GM10847 (cell line): ENCODE results near the gene TNK2.

Experiments
- POLR2A ChIP-seq: IDR thresholded peaks from 2 replicates; pipeline ENCODE4 v1.6.1; 2011; ENCODE audit not compliant: insufficient read length; ENCODE audit errors: extremely low read depth

The TNK2 gene

DNA sequence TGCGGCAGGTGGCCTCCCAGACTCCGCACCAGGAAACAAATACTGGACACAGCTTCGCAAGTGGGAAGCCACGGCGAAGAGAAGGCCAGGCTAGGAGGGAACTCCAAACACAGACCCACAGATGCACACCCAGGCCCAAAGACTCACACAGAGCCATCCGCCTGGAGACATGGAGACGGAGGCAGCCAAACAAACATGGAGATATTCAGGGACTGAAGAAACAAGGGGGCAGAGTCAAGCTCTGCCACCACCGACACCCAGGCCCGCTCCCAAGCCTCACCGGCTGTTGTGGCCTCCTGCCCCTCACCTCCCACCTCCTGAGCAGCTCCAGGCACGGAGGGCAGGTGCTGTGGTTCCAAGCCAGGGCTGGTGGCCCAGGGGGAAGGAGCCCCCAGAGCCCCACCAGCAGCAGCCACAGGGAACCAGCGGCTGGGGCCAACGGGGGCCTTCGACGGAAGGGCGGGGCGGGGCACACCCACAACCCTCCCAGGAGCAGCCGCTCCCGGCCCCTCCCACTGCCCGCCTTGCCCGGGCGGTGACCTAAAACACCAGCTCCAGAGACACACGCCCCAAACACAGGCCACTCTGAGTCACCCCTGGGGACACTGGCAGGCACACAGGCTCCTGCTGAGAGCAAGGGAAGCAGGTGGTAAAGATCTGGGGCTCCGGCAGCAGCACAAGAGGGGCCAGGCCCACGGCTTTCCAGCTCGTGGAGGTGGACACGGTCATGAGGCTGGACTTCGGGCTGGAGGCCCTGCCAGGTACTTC, 31.9 kb downstream of the TNK2 start:
- TF ChIP-seq POLR2A = no peak

DNA sequence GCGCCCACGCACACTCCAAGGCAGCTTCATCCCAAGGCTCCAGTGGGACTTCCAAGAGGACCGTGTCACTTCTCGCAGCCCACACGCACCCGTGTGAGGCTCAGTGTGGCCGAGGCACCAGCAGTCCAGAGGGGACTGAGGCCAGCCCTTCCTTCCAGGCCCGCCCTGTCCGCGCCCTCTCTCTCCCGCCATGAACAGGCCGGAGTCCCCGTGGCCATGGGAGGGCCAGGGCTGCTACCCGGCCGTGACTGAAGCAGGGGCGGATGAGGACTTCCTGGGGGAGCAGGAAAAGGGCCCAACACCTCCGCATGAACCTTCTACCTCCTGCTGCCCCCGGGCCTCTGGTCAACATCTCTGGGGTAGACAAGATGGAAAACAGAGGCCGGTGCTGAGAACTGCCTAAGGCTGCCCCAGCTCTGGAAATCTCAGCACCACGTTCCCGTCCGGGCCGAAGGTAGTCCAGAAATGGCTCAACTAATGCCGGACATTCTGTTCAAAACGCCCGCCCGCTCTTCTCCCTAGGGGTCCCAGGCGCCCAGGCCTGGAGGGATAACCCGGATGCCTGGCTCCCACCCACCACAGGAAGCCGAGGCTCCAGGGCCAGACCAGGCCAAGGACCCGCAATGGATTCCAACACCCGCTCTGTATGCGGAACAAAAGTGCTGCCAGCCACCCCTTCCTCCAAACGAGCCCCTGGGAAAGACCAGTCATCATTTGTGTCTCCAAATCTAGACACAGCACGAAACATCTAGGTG, 32.7 kb downstream of the TNK2 start:
- TF ChIP-seq POLR2A = no peak

DNA sequence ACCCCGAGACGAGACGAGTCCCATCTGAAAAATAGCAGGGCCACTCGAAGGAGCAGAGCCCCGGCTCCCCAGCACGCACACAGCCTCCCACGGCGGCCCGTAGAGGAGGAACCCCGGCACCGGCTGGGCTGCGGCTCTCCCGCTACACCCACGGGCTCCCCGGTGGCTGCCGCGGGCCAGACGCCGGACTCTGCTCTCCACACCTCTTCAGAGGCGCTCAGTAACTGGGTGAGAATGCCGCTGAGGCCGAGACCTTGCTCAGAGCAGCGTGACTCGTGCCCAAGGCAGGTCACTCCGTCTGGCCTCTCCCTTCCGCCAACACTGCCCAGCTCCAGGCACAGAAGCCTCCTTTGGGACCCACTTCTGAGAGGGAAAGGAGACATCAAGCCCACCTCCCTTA, 34.4 kb downstream of the TNK2 start:
- TF ChIP-seq POLR2A = no peak

DNA sequence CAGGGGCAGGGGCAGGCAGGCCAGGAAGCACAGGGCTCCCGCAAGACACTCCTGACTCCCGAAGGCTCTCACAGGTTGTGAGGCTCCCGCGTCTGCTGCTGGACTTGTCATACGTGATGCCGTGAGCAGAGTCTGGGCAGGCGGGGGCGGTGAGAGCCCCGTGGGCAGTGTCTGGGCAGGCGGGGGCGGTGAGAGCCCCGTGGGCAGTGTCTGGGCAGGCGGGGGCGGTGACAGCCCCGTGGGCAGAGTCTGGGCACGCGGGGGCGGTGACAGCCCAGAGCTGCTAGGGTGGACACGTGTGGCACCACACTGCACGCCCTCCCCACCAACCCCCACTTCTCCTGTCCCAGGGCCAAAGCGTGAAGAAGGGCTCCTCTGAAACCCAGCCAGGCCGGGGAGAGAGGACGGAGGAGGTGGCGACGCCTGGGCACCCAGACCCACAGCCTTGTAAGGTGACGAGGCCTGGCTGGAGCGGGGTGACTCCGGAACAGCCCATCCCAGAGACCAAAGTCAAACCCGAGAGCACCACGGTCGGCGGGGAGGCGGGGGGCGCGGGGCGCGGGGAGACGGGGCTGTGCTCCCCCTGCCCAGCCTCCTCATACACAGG, 35.0 kb downstream of the TNK2 start:
- no peak for TF ChIP-seq POLR2A

DNA sequence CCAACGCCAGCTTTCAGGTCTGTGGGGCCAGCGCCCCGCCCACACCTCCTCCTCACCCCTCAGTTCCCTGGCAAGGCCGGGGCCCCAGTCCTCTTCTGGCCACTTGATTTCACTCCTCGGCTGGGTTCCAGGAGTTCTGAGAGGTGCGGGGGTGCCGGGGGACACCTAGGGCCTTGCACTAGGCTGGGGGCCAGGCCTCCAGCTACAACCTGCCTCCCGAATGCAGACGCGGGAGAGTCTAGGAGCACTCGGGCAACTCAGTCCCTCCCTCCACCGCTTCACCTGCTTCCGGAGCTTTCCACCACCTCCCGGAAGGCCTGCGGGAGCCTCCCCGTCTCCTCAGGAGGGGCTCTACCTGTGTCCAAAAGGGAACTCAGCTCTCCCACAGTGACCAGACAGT, 35.6 kb downstream of the TNK2 start:
- no peak for TF ChIP-seq POLR2A

DNA sequence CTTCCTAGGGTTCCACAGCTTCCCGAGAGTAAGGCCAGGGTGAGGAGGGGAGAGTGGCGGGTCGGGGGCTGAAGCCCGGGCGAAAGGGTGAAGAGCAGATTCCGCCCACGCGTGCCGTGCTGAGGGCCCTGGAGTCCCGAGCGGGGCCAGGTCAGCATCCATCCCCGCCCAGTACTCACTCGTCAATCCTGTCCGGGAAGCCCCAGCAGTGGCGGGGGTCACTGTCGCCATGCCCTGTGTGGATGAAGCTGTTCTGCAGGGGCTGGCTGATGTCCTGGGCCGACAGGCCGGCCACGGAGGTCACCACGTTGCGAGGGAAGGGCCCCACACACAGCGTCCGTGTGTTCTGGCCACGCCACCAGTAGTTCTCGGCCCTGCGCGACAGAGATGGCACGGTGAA, 36.3 kb downstream of the TNK2 start:
- no peak for TF ChIP-seq POLR2A

DNA sequence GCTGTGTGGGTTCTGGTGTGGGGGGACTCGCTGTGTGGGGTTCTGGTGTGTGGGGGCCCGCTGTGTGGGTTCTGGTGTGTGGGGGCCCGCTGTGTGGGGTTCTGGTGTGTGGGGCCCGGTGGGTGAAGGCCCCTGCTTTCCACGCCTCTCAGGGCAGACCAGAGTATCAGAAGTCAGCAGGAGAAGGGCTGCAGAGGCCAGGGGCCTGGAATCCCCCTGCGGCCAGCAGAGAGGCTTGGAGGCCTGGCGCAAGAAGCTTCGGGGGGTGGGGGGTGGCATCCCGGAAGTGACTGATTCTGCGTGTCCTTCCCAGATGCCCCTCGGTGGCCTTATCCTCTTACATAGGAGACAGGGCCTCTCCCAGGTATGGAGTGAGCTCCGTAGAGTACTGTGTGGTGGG, 37.4 kb downstream of the TNK2 start:
- no peak for TF ChIP-seq POLR2A

DNA sequence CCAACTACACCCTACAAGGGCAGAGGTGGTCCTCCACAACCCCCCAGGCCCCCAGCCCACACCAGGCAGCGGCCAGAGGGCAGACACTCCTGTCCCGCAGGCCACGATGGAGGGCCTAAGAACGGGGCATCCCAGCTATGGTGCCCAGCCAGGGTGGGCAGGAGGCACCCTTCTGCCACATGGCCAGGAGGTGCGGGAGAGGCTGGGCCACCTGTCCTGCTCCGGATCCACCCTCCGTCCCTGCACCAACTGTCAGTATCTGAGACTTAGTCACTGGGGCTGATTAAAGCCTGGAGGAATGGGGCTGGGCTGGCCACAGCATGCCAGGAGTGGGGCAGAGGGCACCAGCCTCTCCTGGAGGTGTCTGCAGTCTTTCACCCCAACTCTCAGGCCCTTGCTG, 37.9 kb downstream of the TNK2 start:
- no peak for TF ChIP-seq POLR2A

DNA sequence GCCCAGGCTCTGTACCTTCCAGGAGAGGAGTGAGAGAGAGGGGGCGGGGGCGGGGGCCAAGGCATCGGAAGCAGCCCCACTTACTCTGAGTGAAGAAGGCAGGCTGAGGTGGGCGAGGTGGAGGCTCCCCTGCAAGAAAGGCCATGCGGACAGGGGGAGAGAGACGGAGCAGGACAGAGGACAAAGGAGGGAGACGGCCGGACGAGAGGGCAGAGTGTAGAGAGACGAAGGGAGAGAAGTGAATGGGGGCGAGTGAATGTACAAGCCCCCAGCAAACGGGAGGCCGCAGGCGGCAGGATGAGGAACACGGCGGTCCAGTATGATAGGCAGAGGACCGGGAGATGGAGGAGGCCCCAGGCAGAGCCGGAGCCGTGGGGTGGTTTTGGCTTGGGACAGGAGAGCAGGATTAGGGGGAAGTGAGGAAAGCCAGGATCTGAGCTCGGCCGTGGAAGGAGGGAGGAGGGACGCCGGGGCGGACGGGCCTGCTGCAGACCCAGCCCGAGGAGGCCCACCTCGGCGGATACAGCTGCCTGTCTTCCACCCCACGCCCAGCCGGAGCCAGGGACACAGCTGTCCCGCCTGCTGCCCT, 38.8 kb downstream of the TNK2 start:
- no peak for TF ChIP-seq POLR2A

DNA sequence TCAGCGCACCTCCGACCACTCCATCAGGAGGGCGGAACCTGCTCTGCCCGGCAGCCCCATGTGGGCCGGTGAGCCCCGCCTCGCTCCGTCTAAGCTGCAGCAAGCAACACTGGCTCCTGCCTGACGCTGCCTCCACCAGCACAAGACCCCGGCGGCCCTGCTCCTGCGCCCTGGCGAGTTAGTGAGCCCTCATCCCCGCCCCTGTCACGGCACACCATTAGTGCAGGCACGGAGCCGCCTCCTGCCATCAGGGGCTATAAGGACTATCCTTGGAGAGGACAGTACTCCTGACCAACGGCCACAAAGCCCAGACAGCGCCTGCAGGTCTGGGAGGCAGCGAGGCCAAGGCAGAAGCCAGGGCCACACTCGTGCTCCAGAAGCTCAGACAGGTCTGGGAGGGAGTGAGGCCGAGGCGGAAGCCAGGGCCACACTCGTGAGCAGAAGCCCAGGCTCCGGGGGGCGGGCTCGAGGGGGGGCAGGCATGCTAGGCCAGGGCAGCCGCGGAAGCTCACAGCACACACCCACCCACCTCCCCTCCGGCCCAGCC, 39.4 kb downstream of the TNK2 start:
- no peak for TF ChIP-seq POLR2A

DNA sequence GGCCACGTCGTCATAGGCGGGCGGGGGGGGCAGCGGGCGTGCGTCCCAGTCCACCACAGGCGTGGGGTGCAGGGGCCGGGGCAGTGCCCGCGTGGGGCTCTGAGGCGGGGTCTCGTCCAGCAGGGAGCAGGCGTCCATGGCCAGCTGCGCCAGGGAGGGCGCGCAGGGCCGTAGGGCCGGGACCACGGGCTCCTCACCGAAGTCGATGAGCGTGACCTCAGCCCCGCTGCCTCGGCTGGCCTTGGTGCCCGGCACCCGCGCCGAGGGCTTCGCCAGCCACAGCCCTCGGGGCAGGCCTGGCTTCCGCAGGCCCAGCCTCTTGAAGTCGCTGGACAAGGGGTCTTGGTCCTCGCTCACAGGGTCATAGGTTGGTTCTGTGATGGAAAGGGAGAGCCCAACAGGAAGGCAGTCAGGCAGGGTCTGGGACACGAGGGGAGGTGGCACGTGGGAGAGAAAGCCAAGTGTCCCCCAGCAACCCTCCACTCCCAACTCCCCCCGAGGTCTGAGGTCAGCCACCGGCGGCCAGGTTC, 40.0 kb downstream of the TNK2 start:
- TF ChIP-seq POLR2A = no peak

DNA sequence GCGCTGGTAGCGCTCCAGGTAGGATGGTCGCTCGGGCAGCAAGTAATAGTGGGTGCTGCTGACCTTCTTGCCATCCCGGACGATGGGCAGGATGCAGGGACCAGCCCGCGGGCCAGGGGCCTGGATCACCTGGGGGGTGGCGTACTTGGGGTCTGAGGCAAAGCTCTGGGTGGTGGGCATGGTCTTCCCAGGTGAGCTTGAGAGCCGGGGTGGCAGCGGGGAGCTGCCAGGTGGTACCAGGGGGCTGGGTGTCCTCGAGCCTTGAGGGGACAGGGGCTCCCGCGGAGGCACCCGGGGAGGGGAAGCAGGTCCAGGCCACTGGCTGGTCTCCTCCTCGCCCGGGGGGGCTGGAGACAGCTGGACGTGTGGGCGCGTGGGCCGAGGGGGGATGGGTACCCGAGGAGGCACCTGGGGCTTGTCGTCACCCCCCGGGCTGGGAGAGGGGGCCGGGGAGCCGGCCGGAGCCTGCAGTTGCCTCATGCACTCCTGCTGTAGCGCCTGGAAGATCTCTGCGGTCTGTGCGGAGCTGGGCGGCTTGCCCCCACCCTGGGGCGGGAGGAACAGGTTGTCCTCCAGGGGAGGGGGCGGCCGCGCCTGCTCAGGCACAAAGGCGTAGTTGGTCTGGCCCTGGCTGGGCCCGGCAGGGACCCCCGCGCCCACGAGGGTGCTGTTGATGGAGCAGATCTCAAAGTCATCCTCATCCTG, 40.6 kb downstream of the TNK2 start:
- no peak for TF ChIP-seq POLR2A

DNA sequence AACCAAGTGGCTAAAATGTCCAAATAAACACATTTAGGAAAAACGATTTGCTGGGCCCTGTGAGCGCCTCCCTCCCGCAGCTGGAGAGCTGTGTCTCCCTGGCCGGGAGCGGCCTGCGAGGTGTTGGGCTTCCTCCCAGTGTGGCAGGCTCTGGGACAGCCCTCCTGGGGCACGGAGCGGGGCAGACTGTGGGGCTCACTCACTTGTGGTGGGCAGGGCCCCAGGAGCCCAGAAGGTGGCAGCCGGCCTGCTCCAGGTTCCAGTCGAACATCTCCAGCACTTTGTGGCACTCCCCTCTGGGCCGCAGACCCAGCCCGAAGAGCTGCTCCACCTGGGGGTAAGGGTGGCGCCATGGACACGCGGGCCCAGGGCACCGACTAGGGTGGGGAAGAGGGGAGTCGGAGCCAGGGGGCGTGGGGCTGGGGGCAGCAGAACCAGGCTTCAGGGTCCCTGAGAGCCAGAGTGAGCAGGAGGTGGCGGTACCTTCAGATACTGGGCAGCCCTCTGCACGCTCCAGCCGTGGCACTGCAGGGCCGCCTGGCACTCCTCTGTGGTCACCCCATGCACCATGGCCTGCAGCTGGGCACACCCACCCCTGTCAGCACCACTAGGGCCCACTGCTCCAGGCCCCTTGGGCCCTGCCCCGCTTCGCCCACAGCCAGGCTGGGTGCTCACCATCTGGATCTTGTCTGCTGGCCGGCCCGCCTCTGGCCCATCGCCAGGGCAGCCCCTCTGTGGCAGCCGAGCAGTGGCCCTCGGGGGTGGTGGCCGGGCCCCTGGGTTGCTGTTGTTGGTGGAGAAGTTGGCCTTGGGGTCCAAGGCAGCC, 41.5 kb downstream of the TNK2 start:
- no peak for TF ChIP-seq POLR2A

DNA sequence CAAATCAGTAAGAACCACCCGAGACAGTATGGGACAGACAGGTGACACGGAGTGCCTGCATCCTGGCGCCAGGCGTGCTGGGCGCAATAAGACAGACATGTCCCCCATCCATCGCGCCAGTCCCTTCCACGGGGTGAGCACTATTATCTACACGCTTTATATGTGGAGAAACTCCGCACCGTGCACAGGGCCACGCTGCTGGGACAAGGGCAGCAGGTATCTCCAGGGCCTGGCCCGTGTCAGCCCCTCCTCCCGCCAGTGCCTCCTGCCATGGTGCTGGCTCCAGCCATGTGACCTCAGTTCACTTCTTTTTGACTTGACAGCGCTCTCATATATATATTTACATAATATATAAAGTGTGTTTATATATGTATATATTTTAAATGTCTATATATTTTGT, 42.6 kb downstream of the TNK2 start:
- no peak for TF ChIP-seq POLR2A
